Adrenal gland (tissue), 12 donors: Measurements from ENCODE around the gene TBATA. TPM values are rescaled to one million over a fixed set of nuclear protein-coding genes. Genes with fewer than 3 reads are reported as not detected.

Source experiments
- DNase-seq, 7 donors: peaks; one replicate each; pipeline ENCODE4 v3.0.0-alpha.2; 2019 to 2020
- H3K27ac ChIP-seq, 5 donors: fragments of 200-600 bp; sonication (generic) in 4 of 5; 1 replicate in 3 of 5; 2 replicates in 2 of 5; pipeline versions ENCODE4 v1.5.1 to v1.8.0; 2016 to 2020; ENCODE audit warnings: mild to moderate bottlenecking in 1 of 5
- H3K27me3 ChIP-seq: fragments of 200-600 bp; 2 replicates; pipeline ENCODE4 v1.8.0; 2021
- H3K36me3 ChIP-seq, 2 donors: fragments of 200-600 bp; replicated peaks in 1 of 2; 1 replicate in 1 of 2; 2 replicates in 1 of 2; pipeline versions ENCODE4 v1.5.1 to v1.8.0; 2018 to 2022
- H3K4me1 ChIP-seq, 2 donors: fragments of 200-600 bp; replicated peaks in 1 of 2; 1 replicate in 1 of 2; 2 replicates in 1 of 2; pipeline versions ENCODE4 v1.5.1 to v1.8.0; 2018 to 2021
- H3K4me3 ChIP-seq, 4 donors: fragments of 200-600 bp; sonication (generic) in 3 of 4; one replicate each; pipeline ENCODE4 v1.5.1; 2016 to 2018
- H3K9me3 ChIP-seq, 3 donors: fragments of 200-600 bp; sonication (generic) in 1 of 3; replicated peaks in 1 of 3; 1 replicate in 2 of 3; 2 replicates in 1 of 3; pipeline versions ENCODE4 v1.5.1 to v1.8.0; 2016 to 2021
- CTCF ChIP-seq, 6 experiments: fragments of 450-650 bp in 4 of 6; fragments of 200-600 bp in 2 of 6; sonication (generic) in 1 of 6; IDR thresholded peaks; 1 replicate in 5 of 6; 2 replicates in 1 of 6; pipeline versions ENCODE4 v1.5.1 to v1.8.0; 2016 to 2021; ENCODE audit warnings: antibody characterized with exemption in 6 of 6, mild to moderate bottlenecking in 2 of 6, moderate library complexity in 1 of 6
- POLR2A ChIP-seq, 2 donors: fragments of 450-650 bp; IDR thresholded peaks; one replicate each; pipeline ENCODE4 v1.6.1; 2017; ENCODE audit warnings: antibody characterized with exemption in 2 of 2, mild to moderate bottlenecking in 2 of 2, moderate library complexity in 1 of 2
- WGBS, 4 donors: extraction: QIAGEN DNeasy Blood & Tissue Kit in 2 of 4; methylation state at CpG; one replicate each; pipeline versions ENCODE4 v1.1.5 to v1.1.7; 2013 to 2017; 5-methylcytosine and 5-hydroxymethylcytosine counted together
- intact Hi-C, 2 donors: fragments of 100-400 bp; cut with DNase I; formaldehyde crosslinking; loops; one replicate each; pipeline versions ENCODE4 v1.14.1 to v1.15.0; 2022 to 2023
- polyA plus RNA-seq, 3 donors: library from polyadenylated mRNA; stranded (reverse); fragments of 200-250 nt in 2 of 3; fragments of 350-450 nt in 1 of 3; fragmentation: Illumina TruSeq in 1 of 3; extraction: RNeasy Lipid Tissue Mini Kit (QIAGEN cat#74804) in 1 of 3; gene quantifications; one replicate each; pipeline ENCODE4 v1.2.3, GENCODE V29; 2013 to 2014
- total RNA-seq, 9 donors: library from RNA; depleted of rRNA in 4 of 9; stranded (reverse); fragments of >200 nt in 4 of 9; fragments of 120-200 nt in 1 of 9; fragmentation: NEBNext Ultra II Directional in 1 of 9; extraction: Animal tissue kit (Norgen Biotek cat#: 25700) in 1 of 9; gene quantifications; one replicate each; pipeline versions ENCODE4 v1.1.0 to v1.2.4, GENCODE V29; 2013 to 2023
- donor health status: healthy with polysubstance abuse.
- donor health status: Bipolar disorder and iron deficiency.
- donor health status: DM: yes; HTN: yes; CAD: no.
- donor health status: DM: no; HTN: no; CAD: no.
- donor health status: DM: no; HTN: no; CAD: no.
- donor health status: DM: yes; HTN: yes; CAD: no.

TBATA gene
- total and polyA plus RNA-seq, 12 donors = 0.17 TPM; not detected in 11

DNA sequence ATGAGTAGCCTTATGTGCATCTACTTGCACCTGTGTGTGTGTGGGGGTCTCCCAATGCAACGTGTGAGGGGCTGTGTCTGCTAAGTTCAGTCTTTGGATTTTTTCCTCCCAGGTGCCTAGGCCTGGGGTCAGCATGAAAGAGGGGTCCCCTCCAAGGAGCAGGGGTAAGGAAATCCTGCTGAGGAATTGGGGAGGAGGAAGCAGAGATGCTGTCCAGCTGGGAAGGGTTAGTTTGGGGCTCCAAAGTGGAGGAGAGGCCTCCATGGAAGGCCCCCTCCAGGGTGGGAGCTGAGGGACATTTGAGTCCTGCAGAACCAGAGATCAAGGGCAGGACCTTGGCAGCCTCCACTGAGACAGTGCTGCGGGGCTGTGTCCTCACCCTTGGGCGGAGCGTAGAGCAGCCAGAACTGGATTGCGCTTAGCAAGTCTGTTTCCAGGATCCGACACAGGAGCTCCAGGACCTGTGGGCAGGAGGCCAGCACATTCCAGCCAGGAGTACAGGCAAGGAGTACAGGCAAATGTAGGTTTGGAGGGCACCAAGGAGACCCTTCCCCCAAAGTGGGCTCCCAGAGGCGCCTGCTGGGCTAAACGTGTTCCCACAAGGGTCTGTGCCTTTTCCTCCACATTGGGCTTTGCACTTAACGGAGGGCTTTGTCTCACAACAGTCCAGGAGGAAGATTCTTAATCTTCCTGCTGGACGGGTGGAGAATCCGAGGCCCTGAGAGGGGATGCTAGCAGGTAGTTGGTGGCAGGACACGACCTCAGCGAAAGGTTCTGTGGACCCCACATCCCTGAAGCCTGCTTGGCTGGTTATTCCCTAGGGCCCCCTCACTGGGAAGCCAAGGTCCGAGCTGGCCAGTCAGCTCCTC, 10.1 kb downstream of the TBATA start:
- TF ChIP-seq CTCF (IDR thresholded peaks at IDR 0.05) = no peak
- TF ChIP-seq POLR2A (IDR thresholded peaks at IDR 0.05) = no peak
- no peaks in the 10 kb centered on the region for H3K9me3 ChIP-seq
- no peaks in the 10 kb centered on the region for H3K36me3 ChIP-seq
- no peaks in the 10 kb centered on the region for H3K4me1 ChIP-seq
- intact Hi-C loops = no loop called here
- peak in 1 of 7 donors; percentile 36 for DNase-seq
- no peak overlapping the region for H3K27ac ChIP-seq
- no peak overlapping the region for H3K4me3 ChIP-seq
- H3K27me3 ChIP-seq = no peaks in the 10 kb centered on the region
- WGBS, 4 donors = 71 to 93% (median 80%) methylated on average over 9 to 14 of the region's 14 CpGs

DNA sequence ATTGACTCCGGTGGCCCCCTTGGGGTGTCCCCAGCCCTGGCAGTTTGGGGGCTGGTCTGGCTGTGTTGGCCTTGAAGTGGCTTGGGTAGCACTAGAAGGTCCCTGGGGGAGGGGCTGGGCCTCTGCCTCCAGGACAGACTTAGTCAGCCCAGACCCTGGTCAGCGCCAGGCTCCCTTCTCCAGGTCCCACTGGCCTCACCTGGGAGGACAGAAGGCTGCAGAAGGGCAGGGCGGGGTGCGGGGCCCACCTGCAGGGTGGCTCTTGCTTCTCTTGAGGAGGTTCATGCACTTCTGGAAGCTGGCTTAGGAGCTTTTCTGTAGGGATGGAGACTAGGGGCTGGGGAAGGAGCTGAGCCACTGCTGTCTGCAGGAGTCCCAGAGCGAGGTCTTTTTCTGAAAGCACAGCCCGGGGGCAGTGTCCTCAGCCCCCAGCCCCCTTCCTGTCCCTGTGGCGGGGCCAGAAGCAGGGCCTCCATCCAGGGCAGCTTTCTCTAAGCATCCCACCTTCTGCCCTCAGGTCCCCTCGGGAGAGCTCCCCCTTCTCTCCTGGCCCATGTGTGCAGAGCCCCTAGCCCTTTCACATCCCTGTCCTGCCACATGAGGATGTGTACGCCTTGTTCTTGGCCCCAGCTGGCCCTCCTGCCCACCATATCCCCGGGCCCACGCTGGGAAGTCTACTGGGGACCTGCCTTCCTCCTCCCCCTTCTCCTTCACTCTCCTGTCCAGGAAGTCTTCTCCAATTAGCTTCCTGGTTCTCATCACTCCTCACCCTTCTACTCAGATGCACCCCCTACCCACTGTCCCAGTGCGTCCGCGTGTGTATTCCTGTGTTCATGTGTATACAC, 11.0 kb downstream of the TBATA start:
- no peaks in the 10 kb centered on the region for H3K27me3 ChIP-seq
- no peak overlapping the region for H3K27ac ChIP-seq
- 88 to 92% (median 90%) methylated on average over 10 to 14 of the region's 14 CpGs for WGBS, 4 donors
- H3K4me3 ChIP-seq = no peak overlapping the region
- no peaks in the 10 kb centered on the region for H3K36me3 ChIP-seq
- H3K9me3 ChIP-seq = no peaks in the 10 kb centered on the region
- DNase-seq = peak in 1 of 7 donors; percentile 34
- no peaks in the 10 kb centered on the region for H3K4me1 ChIP-seq
- intact Hi-C loops = no loop called here
- TF ChIP-seq CTCF (IDR thresholded peaks at IDR 0.05) = no peak
- no peak for TF ChIP-seq POLR2A (IDR thresholded peaks at IDR 0.05)

GRCh38 chr10:70773461-70773860, 11.7 kb downstream of the TBATA start:
- TF ChIP-seq POLR2A (IDR thresholded peaks at IDR 0.05) = no peak
- no peak for TF ChIP-seq CTCF (IDR thresholded peaks at IDR 0.05)
- no peak overlapping the region for H3K27ac ChIP-seq
- peak in 1 of 7 donors; percentile 23 for DNase-seq
- no peaks in the 10 kb centered on the region for H3K4me1 ChIP-seq
- no peaks in the 10 kb centered on the region for H3K27me3 ChIP-seq
- no peaks in the 10 kb centered on the region for H3K36me3 ChIP-seq
- no peaks in the 10 kb centered on the region for H3K9me3 ChIP-seq
- 80 to 90% (median 86%) methylated on average over 8 to 9 of the region's 9 CpGs for WGBS, 4 donors
- no peak overlapping the region for H3K4me3 ChIP-seq
- intact Hi-C loops = no loop called here

DNA sequence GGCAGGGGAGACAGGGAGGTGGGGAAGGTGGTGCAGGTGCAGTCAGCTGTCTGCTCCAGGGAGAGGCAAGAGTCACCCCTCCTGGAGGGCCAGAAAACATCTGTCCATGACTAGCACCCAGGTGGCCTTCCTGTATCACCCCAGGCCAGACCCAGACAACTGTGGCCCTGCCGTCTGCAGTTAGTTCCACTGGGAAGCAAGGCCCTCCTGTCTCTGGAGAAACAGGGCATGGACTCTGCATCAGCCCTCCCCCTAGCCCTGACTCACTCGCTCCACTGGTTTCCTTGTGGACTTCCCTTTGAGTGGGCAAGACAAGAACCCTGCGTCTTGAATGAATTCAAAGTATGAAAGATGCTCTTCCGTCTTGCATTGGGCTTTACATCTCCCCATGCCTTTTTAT, 12.6 kb downstream of the TBATA start:
- DNase-seq = peak in 1 of 7 donors; percentile 23
- Histone ChIP-seq H3K27me3 (no peaks in the 10 kb centered on the region), H3K27ac (no peak overlapping the region), H3K4me3 (no peak overlapping the region), H3K36me3 (no peaks in the 10 kb centered on the region), H3K4me1 (no peaks in the 10 kb centered on the region), H3K9me3 (no peaks in the 10 kb centered on the region)
- WGBS, 4 donors = 88 to 98% (median 96%) methylated on average over 4 of the region's 4 CpGs
- no peak for TF ChIP-seq CTCF (IDR thresholded peaks at IDR 0.05)
- no peak for TF ChIP-seq POLR2A (IDR thresholded peaks at IDR 0.05)
- intact Hi-C loops = no loop called here
